ENCODE measurements around the gene RIMBP3B. TPM values are rescaled to one million over a fixed set of nuclear protein-coding genes. Genes with fewer than 3 reads are reported as not detected.
"Not testable (repeated sequence)": the region's sequence is repeated elsewhere in the genome, so short reads cannot be mapped to it uniquely, and the experiment has no call there.

The RIMBP3B gene
- polyA plus RNA-seq, 3 donors = 0.08 TPM; not detected in 2

GRCh38 chr22:21416375-21416774 lies 32.8 kb downstream of the RIMBP3B start:
- 29 to 48% (median 31%) methylated on average over 5 to 6 of the region's 25 CpGs for WGBS, 3 donors
- not testable (repeated sequence) for H3K27ac ChIP-seq (ENCODE audit: low read depth, low read length)

DNA sequence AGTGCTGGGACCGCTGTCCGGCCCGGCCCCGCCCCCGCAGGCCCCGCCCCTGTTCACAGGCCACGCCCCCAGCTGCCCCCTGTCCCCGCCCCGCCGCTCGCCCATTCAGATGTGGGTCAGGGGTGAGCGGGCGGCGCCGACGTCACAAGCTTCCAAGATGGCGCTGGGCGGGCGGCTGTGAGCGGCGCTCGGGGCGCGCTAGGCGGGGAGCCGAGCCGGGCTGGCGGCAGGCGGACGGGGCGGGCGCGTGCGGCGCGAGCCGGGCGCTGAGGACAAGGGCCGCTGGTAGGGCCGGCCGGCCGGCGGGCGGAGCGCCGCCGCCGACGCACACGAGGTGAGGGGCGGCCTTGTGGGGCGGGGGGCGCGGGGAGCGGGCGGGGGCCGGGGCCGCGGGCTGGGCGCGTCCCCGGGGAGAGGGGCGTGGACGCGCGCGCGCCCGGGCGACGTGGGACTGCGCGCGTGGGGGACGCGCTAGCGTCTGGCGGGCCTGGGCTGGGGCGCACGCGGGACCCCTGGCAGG lies 33.7 kb downstream of the RIMBP3B start, which contains the start of gene HIC2:
Gene HIC2 (plus strand): TSS at position 145 of the 520 bp plus-strand sequence. CDS start 25,461 bp downstream, outside the sequence.
- 0 to 3% (median 2%) methylated on average over 16 to 32 of the region's 81 CpGs for WGBS, 3 donors
- H3K27ac ChIP-seq (ENCODE audit: low read depth, low read length) = not testable (repeated sequence)

DNA sequence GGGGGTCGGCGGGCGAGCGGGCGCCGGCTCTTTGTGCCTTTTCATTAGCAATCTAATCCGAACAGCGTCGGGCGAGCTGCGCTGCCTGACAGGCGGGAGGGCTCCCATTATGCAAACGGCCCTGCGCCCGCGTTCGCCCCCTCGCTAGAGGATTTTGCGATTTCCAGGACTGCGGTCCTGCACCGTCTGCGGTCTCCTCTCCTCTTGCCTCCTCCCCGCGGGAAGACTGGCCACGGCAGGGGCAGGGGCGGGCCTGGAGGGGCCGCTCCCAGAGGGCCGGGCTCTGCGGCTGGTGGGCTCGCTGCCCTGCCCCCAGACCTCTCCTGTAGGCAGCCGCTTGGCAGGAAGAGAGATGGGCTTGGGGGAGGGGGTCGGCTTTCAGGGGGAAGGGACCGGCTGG lies 34.3 kb downstream of the RIMBP3B start:
- 0% methylated on average over 14 to 17 of the region's 33 CpGs for WGBS, 3 donors
- H3K27ac ChIP-seq (ENCODE audit: low read depth, low read length) = not testable (repeated sequence)

GRCh38 chr22:21418974-21419638 lies 35.6 kb downstream of the RIMBP3B start:
- not testable (repeated sequence) for H3K27ac ChIP-seq (ENCODE audit: low read depth, low read length)
- WGBS, 3 donors = 80 to 90% (median 84%) methylated on average over 4 to 5 of the region's 15 CpGs

GRCh38 chr22:21420180-21420763 lies 36.7 kb downstream of the RIMBP3B start:
- 8 to 41% (median 40%) methylated on average over 3 to 5 of the region's 19 CpGs for WGBS, 3 donors
- not testable (repeated sequence) for H3K27ac ChIP-seq (ENCODE audit: low read depth, low read length)

DNA sequence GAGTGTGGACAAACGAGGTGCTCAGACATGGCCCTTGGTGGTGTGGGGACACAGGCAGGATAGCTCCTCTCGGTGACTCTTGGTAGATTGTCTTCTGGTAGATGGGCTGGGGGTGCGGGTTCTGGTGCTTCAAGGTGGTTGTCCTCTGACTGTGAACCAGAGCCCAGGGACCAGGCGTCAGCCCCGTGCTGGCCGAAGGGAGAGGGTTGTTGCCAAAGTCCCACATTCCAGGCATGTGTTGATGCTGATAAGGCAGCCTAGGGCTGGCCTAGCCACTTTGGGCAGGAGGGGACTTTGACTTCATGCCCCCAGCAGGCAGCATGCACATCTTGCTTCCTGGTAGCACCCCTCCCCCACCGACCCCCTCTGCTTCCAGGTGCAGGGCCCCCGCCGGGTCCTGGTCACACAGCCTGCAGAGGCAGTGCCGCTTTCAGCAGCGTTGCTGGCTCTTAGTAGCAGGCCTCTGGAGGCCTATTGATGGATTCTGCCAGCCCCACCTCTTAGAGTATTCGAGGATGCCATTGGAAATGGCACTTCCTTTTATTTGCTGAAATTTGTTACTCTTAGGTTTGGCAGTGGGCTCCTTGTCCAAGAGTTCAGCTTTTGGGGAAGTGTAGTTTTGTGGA lies 40.6 kb downstream of the RIMBP3B start:
- WGBS, 3 donors = 31% methylated on average over 3 of the region's 12 CpGs; no CpG with 5 or more reads in 2 of the 3 donors
- H3K27ac ChIP-seq (ENCODE audit: low read depth, low read length) = not testable (repeated sequence)

DNA sequence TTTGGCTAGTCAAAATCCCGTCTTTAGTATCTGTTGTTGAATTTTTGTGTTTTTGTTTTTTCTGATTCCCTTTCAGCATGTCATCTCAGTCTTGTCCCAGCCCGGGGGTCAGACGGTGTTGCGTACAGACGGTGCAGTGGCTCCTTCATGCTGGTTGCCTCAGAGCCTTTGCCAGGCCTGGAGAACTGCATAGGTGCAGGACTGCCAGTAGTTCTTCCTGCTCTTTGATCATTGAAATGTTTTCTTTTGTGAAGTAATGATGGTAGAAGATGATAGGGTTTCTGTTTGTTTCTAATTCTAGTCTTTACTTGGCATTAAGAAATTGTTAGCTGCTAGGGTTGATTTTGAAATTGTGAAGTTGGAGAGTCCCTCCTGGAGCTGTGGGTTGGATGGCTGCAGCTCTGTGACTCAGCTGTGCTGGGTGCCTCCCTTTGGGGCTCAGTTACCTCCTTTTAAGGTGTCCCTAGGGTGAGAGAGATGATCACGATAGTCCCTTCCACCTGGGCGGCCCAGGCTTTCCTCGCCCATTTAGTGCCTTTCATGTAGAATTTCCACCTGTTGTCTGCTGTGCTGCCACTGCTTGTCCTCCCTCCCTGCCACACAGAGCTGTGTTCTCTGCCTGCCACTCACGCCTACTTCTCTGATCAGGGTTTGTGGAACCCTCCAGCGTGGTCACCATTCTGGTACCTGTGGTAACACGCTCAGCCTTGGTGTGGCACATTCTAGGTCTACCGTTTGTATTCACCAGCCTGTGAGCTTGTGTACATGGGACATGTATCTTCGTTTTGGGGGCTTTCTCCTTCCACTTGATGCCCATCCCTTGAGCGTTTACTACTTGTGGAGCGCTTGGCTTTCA lies 51.1 kb downstream of the RIMBP3B start:
- H3K27ac ChIP-seq (ENCODE audit: low read depth, low read length) = not testable (repeated sequence)
- WGBS, 3 donors = no CpG with 5 or more reads among the region's 15 CpGs

GRCh38 chr22:21435998-21436810 lies 52.7 kb downstream of the RIMBP3B start:
- WGBS, 3 donors = 4 to 61% (median 10%) methylated on average over 2 to 3 of the region's 12 CpGs
- not testable (repeated sequence) for H3K27ac ChIP-seq (ENCODE audit: low read depth, low read length)

DNA sequence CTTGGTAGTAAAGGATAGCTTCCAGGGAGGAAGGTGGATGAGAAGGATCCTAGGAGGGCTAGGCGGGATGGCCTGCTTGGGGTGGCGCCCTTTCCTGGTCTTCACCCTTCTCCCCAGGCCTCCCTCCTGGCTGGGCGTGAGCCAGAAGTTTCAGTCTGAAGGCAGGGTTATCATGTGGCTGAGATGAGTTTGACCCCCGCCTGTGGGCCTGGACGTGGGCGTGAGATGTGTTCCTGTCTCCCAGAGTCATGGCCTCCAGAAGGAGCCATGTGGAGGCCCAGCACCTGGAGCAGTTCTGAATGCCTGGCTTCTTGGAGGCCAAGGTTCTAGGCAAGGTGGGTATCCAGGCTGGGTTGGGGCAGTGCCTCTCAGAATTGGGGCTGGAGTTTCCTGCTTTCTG lies 54.5 kb downstream of the RIMBP3B start:
- H3K27ac ChIP-seq (ENCODE audit: low read depth, low read length) = not testable (repeated sequence)
- 75 to 92% (median 84%) methylated on average over 4 of the region's 6 CpGs for WGBS, 3 donors

Other genes with a start within 250 kb of the RIMBP3B start
- 1 to 10 TPM in 2 of 3 donors, under 1 TPM in 1; 0.98 to 2.0 (median 1.6) TPM for gene HIC2, start 33.6 kb downstream of the RIMBP3B start, polyA plus RNA-seq
- 1 to 10 TPM in 1 of 3 donors, under 1 TPM in 2; 0.15 to 1.1 (median 0.64) TPM for gene TMEM191C, start 83.6 kb downstream of the RIMBP3B start, polyA plus RNA-seq
- under 1 TPM in 2 of 3 donors, not detected in 1; 0.01 TPM for gene RIMBP3C, start 167.7 kb downstream of the RIMBP3B start, polyA plus RNA-seq
- gene UBE2L3, start 184.0 kb downstream of the RIMBP3B start, polyA plus RNA-seq = 10 to 100 TPM; 21.4 to 56.3 (median 47.6) TPM
- 10 to 100 TPM in 2 of 3 donors, 1 to 10 TPM in 1; 6.1 to 34.7 (median 12.2) TPM for gene YDJC, start 246.3 kb downstream of the RIMBP3B start, polyA plus RNA-seq
- gene CCDC116, start 249.0 kb downstream of the RIMBP3B start, polyA plus RNA-seq = 1 to 10 TPM in 1 of 3 donors, under 1 TPM in 2; 0.15 to 1.0 (median 0.67) TPM